Subcutaneous abdominal adipose tissue (tissue), 5 donors: ENCODE data around the gene FAM167B.
"Not testable (repeated sequence)": the region's sequence is repeated elsewhere in the genome, so short reads cannot be mapped to it uniquely, and the experiment has no call there.

Experiments
- H3K27ac ChIP-seq: one replicate; pipeline ENCODE4 v1.7.0; 2013; ENCODE audit warnings: low read depth, mild to moderate bottlenecking, inconsistent platforms, low read length, moderate library complexity
- H3K27me3 ChIP-seq, 5 donors: one replicate each; pipeline ENCODE4 v1.7.0; 2013; ENCODE audit warnings: low read length in 5 of 5, inconsistent platforms in 1 of 5; ENCODE audit not compliant: control insufficient read depth in 5 of 5, insufficient read depth in 4 of 5
- H3K36me3 ChIP-seq, 5 donors: one replicate each; pipeline ENCODE4 v1.7.0; 2013; ENCODE audit warnings: low read length in 5 of 5; ENCODE audit not compliant: control insufficient read depth in 5 of 5, insufficient read depth in 5 of 5
- H3K4me1 ChIP-seq, 5 donors: one replicate each; pipeline ENCODE4 v1.7.0; 2013; ENCODE audit warnings: low read length in 5 of 5, mild to moderate bottlenecking in 3 of 5, moderate library complexity in 1 of 5; ENCODE audit not compliant: control insufficient read depth in 5 of 5, insufficient read depth in 5 of 5
- H3K4me3 ChIP-seq, 5 donors: one replicate each; pipeline ENCODE4 v1.7.0; 2013; ENCODE audit warnings: low read length in 5 of 5, low read depth in 1 of 5
- H3K9ac ChIP-seq, 5 donors: one replicate each; pipeline ENCODE4 v1.7.0; 2013; ENCODE audit warnings: low read length in 5 of 5, mild to moderate bottlenecking in 4 of 5, moderate library complexity in 3 of 5
- H3K9me3 ChIP-seq, 5 donors: one replicate each; pipeline ENCODE4 v1.7.0; 2013; ENCODE audit warnings: low read length in 5 of 5; ENCODE audit not compliant: control insufficient read depth in 5 of 5
- donor health status: healthy.
- donor health status: healthy.
- donor health status: healthy.
- donor health status: healthy.
- donor health status: healthy.

FAM167B gene

GRCh38 chr1:32273391-32274208 lies 26.6 kb downstream of the FAM167B start:
- Histone ChIP-seq H3K36me3 (no peaks in the 10 kb centered on the region), H3K9ac (no peak overlapping the region), H3K9me3 (no peaks in the 10 kb centered on the region), H3K4me1 (peaks cover 0 to 6% (median 3%) of the 10 kb centered on the region in 5 donors), H3K27ac (no peak overlapping the region), H3K4me3 (no peak overlapping the region), H3K27me3 (peaks cover 20 to 36% (median 31%) of the 10 kb centered on the region in 5 donors)

DNA sequence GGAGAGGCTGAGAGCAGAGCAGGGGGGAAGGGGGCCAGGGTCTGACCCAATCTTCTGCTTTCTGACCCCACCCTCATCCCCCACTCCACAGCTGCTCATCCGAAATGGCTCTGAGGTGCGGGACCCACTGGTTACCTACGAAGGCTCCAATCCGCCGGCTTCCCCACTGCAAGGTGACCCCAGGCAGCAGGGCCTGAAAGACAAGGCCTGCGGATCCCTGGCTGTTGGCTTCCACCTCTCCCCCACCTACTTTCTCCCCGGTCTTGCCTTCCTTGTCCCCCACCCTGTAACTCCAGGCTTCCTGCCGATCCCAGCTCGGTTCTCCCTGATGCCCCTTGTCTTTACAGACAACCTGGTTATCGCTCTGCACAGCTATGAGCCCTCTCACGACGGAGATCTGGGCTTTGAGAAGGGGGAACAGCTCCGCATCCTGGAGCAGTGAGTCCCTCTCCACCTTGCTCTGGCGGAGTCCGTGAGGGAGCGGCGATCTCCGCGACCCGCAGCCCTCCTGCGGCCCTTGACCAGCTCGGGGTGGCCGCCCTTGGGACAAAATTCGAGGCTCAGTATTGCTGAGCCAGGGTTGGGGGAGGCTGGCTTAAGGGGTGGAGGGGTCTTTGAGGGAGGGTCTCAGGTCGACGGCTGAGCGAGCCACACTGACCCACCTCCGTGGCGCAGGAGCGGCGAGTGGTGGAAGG lies 27.8 kb downstream of the FAM167B start:
- Histone ChIP-seq H3K9ac (no peak overlapping the region), H3K9me3 (no peaks in the 10 kb centered on the region), H3K4me3 (no peak overlapping the region), H3K27ac (no peak overlapping the region), H3K27me3 (peaks cover 20 to 36% (median 31%) of the 10 kb centered on the region in 5 donors), H3K36me3 (no peaks in the 10 kb centered on the region), H3K4me1 (peaks cover 0 to 6% (median 3%) of the 10 kb centered on the region in 5 donors)

GRCh38 chr1:32275424-32275823 lies 28.4 kb downstream of the FAM167B start:
- no peak overlapping the region for H3K9ac ChIP-seq

DNA sequence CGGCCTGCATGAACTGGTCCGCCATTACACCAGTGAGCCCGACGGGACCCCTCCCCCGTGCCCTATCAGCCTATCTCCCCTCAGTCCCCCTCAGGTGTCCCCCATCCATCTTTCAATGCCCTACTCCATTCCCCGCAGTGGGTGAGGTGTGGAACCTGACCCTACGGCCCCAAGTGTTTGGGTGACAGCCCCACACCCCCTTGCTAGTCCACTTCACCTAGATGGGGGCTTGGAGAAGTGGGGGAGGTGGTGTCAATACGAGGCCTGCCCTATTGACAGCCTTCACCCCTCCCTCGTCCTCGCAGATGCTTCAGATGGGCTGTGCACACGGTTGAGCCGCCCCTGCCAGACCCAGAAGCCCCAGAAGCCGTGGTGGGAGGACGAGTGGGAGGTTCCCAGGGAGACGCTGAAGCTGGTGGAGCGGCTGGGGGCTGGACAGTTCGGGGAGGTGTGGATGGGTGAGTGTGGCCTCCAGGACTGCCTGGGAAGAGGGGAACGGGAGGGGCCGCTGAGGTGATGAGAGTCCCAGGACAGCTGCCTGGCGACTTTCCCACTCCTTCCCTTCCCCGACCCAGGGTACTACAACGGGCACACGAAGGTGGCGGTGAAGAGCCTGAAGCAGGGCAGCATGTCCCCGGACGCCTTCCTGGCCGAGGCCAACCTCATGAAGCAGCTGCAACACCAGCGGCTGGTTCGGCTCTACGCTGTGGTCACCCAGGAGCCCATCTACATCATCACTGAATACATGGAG lies 29.2 kb downstream of the FAM167B start:
- Histone ChIP-seq H3K4me1 (peaks cover 0 to 6% (median 3%) of the 10 kb centered on the region in 5 donors), H3K27me3 (peaks cover 20 to 36% (median 31%) of the 10 kb centered on the region in 5 donors), H3K4me3 (no peak overlapping the region), H3K36me3 (no peaks in the 10 kb centered on the region), H3K27ac (no peak overlapping the region), H3K9me3 (no peaks in the 10 kb centered on the region), H3K9ac (no peak overlapping the region)

More at GRCh38 chr1:32275424-32275823, 28.4 kb downstream of the FAM167B start:
- H3K4me3 ChIP-seq = no peak overlapping the region
- no peak overlapping the region for H3K27ac ChIP-seq
- peaks cover 20 to 36% (median 31%) of the 10 kb centered on the region in 5 donors for H3K27me3 ChIP-seq
- no peaks in the 10 kb centered on the region for H3K9me3 ChIP-seq
- no peaks in the 10 kb centered on the region for H3K36me3 ChIP-seq
- H3K4me1 ChIP-seq = peaks cover 0 to 6% (median 3%) of the 10 kb centered on the region in 5 donors

GRCh38 chr1:32284777-32285176 lies 37.8 kb downstream of the FAM167B start:
- H3K27ac ChIP-seq, H3K4me1 ChIP-seq, H3K27me3 ChIP-seq, H3K9me3 ChIP-seq, H3K36me3 ChIP-seq, H3K9ac ChIP-seq, H3K4me3 ChIP-seq: not testable (repeated sequence)

GRCh38 chr1:32285658-32286057 lies 38.6 kb downstream of the FAM167B start:
- Histone ChIP-seq H3K9ac (no peak overlapping the region), H3K4me3 (no peak overlapping the region), H3K4me1 (no peaks in the 10 kb centered on the region), H3K9me3 (no peaks in the 10 kb centered on the region), H3K27ac (no peak overlapping the region), H3K36me3 (no peaks in the 10 kb centered on the region), H3K27me3 (no peaks in the 10 kb centered on the region)

DNA sequence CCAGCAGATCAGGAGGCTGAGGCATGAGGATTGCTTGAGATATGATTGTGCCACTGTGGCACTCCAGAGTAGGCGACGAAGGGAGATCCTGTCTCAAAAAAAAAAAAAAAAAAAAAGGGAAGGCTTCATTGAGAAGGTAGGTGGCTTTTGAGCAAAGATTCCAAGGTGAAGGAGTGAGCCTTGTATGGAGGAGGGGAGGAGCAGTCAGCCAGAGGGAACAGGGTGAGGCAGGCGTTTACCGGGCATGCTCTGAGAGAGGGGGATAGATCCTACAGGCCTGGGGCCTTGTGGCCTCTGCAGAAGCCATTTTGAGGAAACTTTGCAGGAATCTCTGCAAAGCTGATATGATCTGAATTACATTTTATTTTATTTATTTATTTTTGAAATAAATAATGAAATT lies 39.7 kb downstream of the FAM167B start:
- no peaks in the 10 kb centered on the region for H3K36me3 ChIP-seq
- no peaks in the 10 kb centered on the region for H3K27me3 ChIP-seq
- no peak overlapping the region for H3K4me3 ChIP-seq
- H3K27ac ChIP-seq = no peak overlapping the region
- no peaks in the 10 kb centered on the region for H3K9me3 ChIP-seq
- H3K9ac ChIP-seq = no peak overlapping the region
- H3K4me1 ChIP-seq = peaks cover 0 to 6% (median 4%) of the 10 kb centered on the region in 5 donors

GRCh38 chr1:32289256-32289655 lies 42.2 kb downstream of the FAM167B start:
- H3K9me3 ChIP-seq = no peaks in the 10 kb centered on the region
- H3K4me1 ChIP-seq = peaks cover 2 to 15% (median 13%) of the 10 kb centered on the region in 5 donors
- H3K27me3 ChIP-seq = no peaks in the 10 kb centered on the region
- no peak overlapping the region for H3K9ac ChIP-seq
- H3K4me3 ChIP-seq = no peak overlapping the region
- H3K27ac ChIP-seq = no peak overlapping the region
- no peaks in the 10 kb centered on the region for H3K36me3 ChIP-seq

DNA sequence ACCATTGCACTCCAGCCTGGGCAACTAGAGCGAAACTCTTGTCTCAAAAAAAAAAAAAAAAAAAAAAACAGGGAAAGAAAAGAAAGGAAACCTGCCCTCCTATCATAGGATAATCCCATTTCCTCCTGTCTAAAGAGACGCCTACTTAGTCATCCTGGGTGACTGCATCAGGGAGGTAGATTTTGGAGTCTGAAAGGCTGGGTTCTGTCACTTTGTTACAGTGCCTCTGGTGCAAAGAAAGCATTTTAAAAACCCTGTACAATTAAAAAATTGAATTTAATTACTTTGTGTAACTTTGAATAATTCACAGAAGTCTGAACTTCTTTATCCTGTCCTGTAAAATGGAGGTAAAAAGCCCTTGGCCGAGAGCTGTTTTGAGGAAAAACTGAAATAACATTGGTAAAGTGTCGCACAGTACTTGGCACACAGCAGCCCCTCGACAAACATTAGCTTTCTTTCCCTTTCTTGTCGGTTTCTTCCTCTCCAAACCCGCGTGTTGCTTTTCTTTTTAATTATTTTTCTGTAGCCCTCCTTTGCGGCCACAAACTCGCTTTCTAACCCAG lies 44.2 kb downstream of the FAM167B start:
- H3K36me3 ChIP-seq = no peaks in the 10 kb centered on the region
- H3K9ac ChIP-seq = peak overlapping the region in 4 of 5 donors; percentile 63 to 84 (median 74)
- no peaks in the 10 kb centered on the region for H3K9me3 ChIP-seq
- peaks cover 2 to 15% (median 13%) of the 10 kb centered on the region in 5 donors for H3K4me1 ChIP-seq
- peak overlapping the region; percentile 70 for H3K27ac ChIP-seq
- no peaks in the 10 kb centered on the region for H3K27me3 ChIP-seq
- peak overlapping the region; percentile 79 to 95 (median 88) for H3K4me3 ChIP-seq
